SK-N-SH (cell line): ENCODE data around the gene LAIR2. TPM values are rescaled to one million over a fixed set of nuclear protein-coding genes. Genes with fewer than 3 reads are reported as not detected.
"Not testable (repeated sequence)": the region's sequence is repeated elsewhere in the genome, so short reads cannot be mapped to it uniquely, and the experiment has no call there.

ENCODE experiments used
- CTCF ChIA-PET: fragments of 300-600, 350-600 bp; formaldehyde crosslinking; extraction: SDS; loops from one replicate; lab custom pipeline; 2021; lab: Yijun Ruan, JAX
- POLR2A ChIA-PET: fragments of 350-600 bp; sonication (Branson Sonifier 250); formaldehyde crosslinking; extraction: SDS; loops from one replicate; lab custom pipeline; 2020; ENCODE audit warnings: antibody characterized with exemption, inconsistent platforms; lab: Yijun Ruan, JAX
- DNase-seq: peaks from one replicate; pipeline ENCODE4 v3.0.0; 2012
- H2AFZ ChIP-seq: fragments of 200-600 bp; sonication (generic); 2 replicates; pipeline ENCODE4 v1.8.1; 2016; ENCODE audit warnings: antibody characterized with exemption, mild to moderate bottlenecking, low read depth
- H3F3A ChIP-seq: fragments of 200-600 bp; sonication (generic); replicated peaks from 2 replicates; pipeline ENCODE3; 2016; ENCODE audit warnings: antibody characterized with exemption, mild to moderate bottlenecking; ENCODE audit not compliant: insufficient read depth
- H3K27ac ChIP-seq, 2 experiments: fragments of 200-500 bp in 1 of 2; fragments of 200-600 bp in 1 of 2; sonication (Bioruptor generic) in 1 of 2; sonication (generic), shearing (Covaris generic) in 1 of 2; 2 replicates each; pipeline versions ENCODE4 v1.5.1 to v1.6.1; 2014 to 2016; ENCODE audit warnings: low read depth in 2 of 2, inconsistent platforms in 1 of 2, low read length in 1 of 2, mild to moderate bottlenecking in 1 of 2, mixed read lengths in 1 of 2
- H3K27me3 ChIP-seq: fragments of 200-600 bp; sonication (generic), shearing (Covaris generic); 2 replicates; pipeline ENCODE4 v1.6.1; 2016; ENCODE audit warnings: mixed run types; ENCODE audit not compliant: insufficient read depth
- H3K36me3 ChIP-seq, 2 experiments: fragments of 200-500 bp in 1 of 2; fragments of 200-600 bp in 1 of 2; sonication (Bioruptor generic) in 1 of 2; sonication (generic) in 1 of 2; replicated peaks in 1 of 2; 2 replicates each; pipeline versions ENCODE3 to v1.5.1; 2014 to 2016; ENCODE audit warnings: low read length in 1 of 2, mild to moderate bottlenecking in 1 of 2; ENCODE audit not compliant: insufficient read depth in 2 of 2, control insufficient read depth in 1 of 2
- H3K4me1 ChIP-seq, 2 experiments: fragments of 200-500 bp in 1 of 2; fragments of 200-600 bp in 1 of 2; sonication (Bioruptor generic) in 1 of 2; sonication (generic), shearing (Covaris generic) in 1 of 2; 2 replicates each; pipeline versions ENCODE4 v1.5.1 to v1.6.1; 2014 to 2016; ENCODE audit warnings: low read depth in 1 of 2, low read length in 1 of 2, mixed run types in 1 of 2; ENCODE audit not compliant: insufficient read depth in 2 of 2, control insufficient read depth in 1 of 2
- H3K4me2 ChIP-seq: fragments of 200-600 bp; sonication (generic), shearing (Covaris generic); 2 replicates; pipeline ENCODE4 v1.6.1; 2017; ENCODE audit warnings: mixed run types
- H3K4me3 ChIP-seq, 2 experiments: fragments of 200-500 bp in 1 of 2; fragments of 200-600 bp in 1 of 2; sonication (Bioruptor generic) in 1 of 2; sonication (generic), shearing (Covaris generic) in 1 of 2; 2 replicates each; pipeline versions ENCODE4 v1.5.1 to v1.8.1; 2014 to 2016; ENCODE audit warnings: low read depth in 2 of 2, inconsistent platforms in 1 of 2, low read length in 1 of 2, mild to moderate bottlenecking in 1 of 2, mixed read lengths in 1 of 2, moderate library complexity in 1 of 2
- H3K79me2 ChIP-seq: fragments of 200-600 bp; sonication (generic); 2 replicates; pipeline ENCODE4 v1.8.1; 2017; ENCODE audit warnings: mild to moderate bottlenecking; ENCODE audit not compliant: insufficient read depth
- H3K9ac ChIP-seq: fragments of 200-600 bp; sonication (generic); 2 replicates; pipeline ENCODE4 v1.6.1; 2017; ENCODE audit warnings: mixed run types
- H3K9me2 ChIP-seq: fragments of 200-600 bp; sonication (generic); 2 replicates; pipeline ENCODE4 v1.6.1; 2017; ENCODE audit warnings: mixed run types
- H3K9me3 ChIP-seq: fragments of 200-600 bp; sonication (generic); 2 replicates; pipeline ENCODE4 v1.6.1; 2017; ENCODE audit warnings: mixed run types, mild to moderate bottlenecking, moderate library complexity
- H4K20me1 ChIP-seq: fragments of 200-600 bp; sonication (generic); 2 replicates; pipeline ENCODE4 v1.6.1; 2017; ENCODE audit warnings: mild to moderate bottlenecking, mixed run types; ENCODE audit not compliant: insufficient read depth
- CHD2 ChIP-seq: fragments of 150-350 bp; IDR thresholded peaks from 2 replicates; pipeline ENCODE4 v1.6.1; 2018; ENCODE audit warnings: low read length; ENCODE audit not compliant: partially characterized antibody
- FOXJ3 ChIP-seq: sonication (generic); formaldehyde crosslinking; IDR thresholded peaks from 2 replicates; pipeline ENCODE4 v1.5.1; 2020; ENCODE audit warnings: mild to moderate bottlenecking, missing genetic modification reagents
- MAX ChIP-seq: IDR thresholded peaks from 2 replicates; pipeline ENCODE4 v1.4.0; 2012; ENCODE audit warnings: low read depth
- MEF2A ChIP-seq: IDR thresholded peaks from 2 replicates; pipeline ENCODE4 v1.4.0; 2012; ENCODE audit warnings: low read depth, borderline replicate concordance
- RAD21 ChIP-seq: IDR thresholded peaks from 2 replicates; pipeline ENCODE4 v1.6.1; 2012; ENCODE audit warnings: mild to moderate bottlenecking, low read length
- RFX5 ChIP-seq: IDR thresholded peaks from 2 replicates; pipeline ENCODE4 v1.6.1; 2012; ENCODE audit warnings: mild to moderate bottlenecking, improper control_type of control experiment, low read length
- WGBS: methylation state at CpG from one replicate; pipeline ENCODE4 v1.1.6; 2017; ENCODE audit warnings: low lambda C conversion rate; 5-methylcytosine and 5-hydroxymethylcytosine counted together
- polyA plus RNA-seq, 3 experiments: library from polyadenylated mRNA; depleted of rRNA; stranded (reverse); fragments of >200 nt; gene quantifications; 2 replicates each; pipeline ENCODE4 v1.2.3, GENCODE V29; 2012
- TF ChIP-seq, protein P1 (sequence below): IDR thresholded peaks from 2 replicates; pipeline ENCODE4 v1.4.0; 2012; ENCODE audit warnings: low read depth, borderline replicate concordance
- TF ChIP-seq, protein P2 (sequence below): fragments of 150-350 bp; IDR thresholded peaks from 2 replicates; pipeline ENCODE4 v1.6.1; 2016; ENCODE audit warnings: mild to moderate bottlenecking, low read depth, low read length

Gene LAIR2
- polyA plus RNA-seq, 1 of the 3 experiments (the other 2 are of a cell fraction) = not detected

- TF ChIP-seq, protein P1, sequence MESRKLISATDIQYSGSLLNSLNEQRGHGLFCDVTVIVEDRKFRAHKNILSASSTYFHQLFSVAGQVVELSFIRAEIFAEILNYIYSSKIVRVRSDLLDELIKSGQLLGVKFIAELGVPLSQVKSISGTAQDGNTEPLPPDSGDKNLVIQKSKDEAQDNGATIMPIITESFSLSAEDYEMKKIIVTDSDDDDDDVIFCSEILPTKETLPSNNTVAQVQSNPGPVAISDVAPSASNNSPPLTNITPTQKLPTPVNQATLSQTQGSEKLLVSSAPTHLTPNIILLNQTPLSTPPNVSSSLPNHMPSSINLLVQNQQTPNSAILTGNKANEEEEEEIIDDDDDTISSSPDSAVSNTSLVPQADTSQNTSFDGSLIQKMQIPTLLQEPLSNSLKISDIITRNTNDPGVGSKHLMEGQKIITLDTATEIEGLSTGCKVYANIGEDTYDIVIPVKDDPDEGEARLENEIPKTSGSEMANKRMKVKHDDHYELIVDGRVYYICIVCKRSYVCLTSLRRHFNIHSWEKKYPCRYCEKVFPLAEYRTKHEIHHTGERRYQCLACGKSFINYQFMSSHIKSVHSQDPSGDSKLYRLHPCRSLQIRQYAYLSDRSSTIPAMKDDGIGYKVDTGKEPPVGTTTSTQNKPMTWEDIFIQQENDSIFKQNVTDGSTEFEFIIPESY = no peak
- TF ChIP-seq MAX (no peak), CHD2 (no peak), RFX5 (no peak)
Observed at GRCh38 chr19:54506079-54506478, 3.4 kb downstream of the LAIR2 start (continued).

GRCh38 chr19:54507038-54507717 lies 4.5 kb downstream of the LAIR2 start:
- H3K4me1 ChIP-seq, H3K4me3 ChIP-seq, H3K79me2 ChIP-seq, DNase-seq, H3K9me2 ChIP-seq, H3K9ac ChIP-seq, POLR2A ChIA-PET, H2AFZ ChIP-seq, H3K4me2 ChIP-seq, H3F3A ChIP-seq, H3K9me3 ChIP-seq, H4K20me1 ChIP-seq, CTCF ChIA-PET, H3K36me3 ChIP-seq, H3K27ac ChIP-seq: not testable (repeated sequence)
- peaks cover 24% of the 10 kb centered on the region for H3K27me3 ChIP-seq
- under 1% methylated on average over 7 of the region's 15 CpGs for WGBS

DNA sequence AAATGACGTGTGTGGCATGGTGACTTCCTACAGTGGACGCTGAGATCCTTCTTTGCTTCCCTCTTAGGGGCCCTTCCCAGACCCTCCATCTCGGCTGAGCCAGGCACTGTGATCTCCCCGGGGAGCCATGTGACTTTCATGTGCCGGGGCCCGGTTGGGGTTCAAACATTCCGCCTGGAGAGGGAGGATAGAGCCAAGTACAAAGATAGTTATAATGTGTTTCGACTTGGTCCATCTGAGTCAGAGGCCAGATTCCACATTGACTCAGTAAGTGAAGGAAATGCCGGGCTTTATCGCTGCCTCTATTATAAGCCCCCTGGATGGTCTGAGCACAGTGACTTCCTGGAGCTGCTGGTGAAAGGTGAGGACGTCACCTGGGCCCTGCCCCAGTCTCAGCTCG lies 5.2 kb downstream of the LAIR2 start:
- CTCF ChIA-PET = interaction anchor here (0.6 kb wide), 1 partner anchor 27 kb away, joined by 3 read pairs; no protein-coding TSS in a partner anchor
- POLR2A ChIA-PET = no interaction called here

DNA sequence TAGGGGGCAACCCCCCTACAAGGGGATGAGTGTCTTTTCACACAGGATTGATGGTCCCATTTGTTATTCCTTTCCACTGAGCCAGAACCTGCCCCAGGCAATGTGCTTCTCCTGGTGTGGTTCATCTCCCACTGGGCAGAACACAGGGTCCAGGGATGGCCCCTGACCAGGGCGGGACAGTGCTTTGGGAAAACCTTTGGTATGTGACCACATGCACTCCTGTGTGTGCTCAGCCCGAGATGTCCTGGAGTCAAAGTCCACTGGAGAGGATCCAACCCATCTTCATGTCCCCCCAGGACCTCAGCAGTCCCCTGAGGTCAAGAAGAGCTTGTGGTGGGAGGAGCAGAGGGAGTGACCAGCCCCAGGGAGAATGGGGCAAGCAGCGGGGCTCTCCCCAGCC lies 5.9 kb downstream of the LAIR2 start:
- H3K4me2 ChIP-seq, DNase-seq, H2AFZ ChIP-seq, H3F3A ChIP-seq, H3K27ac ChIP-seq, H3K36me3 ChIP-seq, H4K20me1 ChIP-seq, H3K79me2 ChIP-seq, H3K9me2 ChIP-seq, H3K4me1 ChIP-seq, H3K9me3 ChIP-seq, POLR2A ChIA-PET, H3K4me3 ChIP-seq, H3K9ac ChIP-seq: not testable (repeated sequence)
- CTCF ChIA-PET = interaction anchor here (0.6 kb wide), 1 partner anchor 28 kb away, joined by 3 read pairs; no protein-coding TSS in a partner anchor
- H3K27me3 ChIP-seq = peaks cover 30% of the 10 kb centered on the region
- 10% methylated on average over 2 of the region's 3 CpGs for WGBS

More for the DNA sequence above, 5.2 kb downstream of the LAIR2 start:
- Histone ChIP-seq H3K4me2 (no peak overlapping the region), H3K9me2 (no peaks in the 10 kb centered on the region), H3K27ac (no peak overlapping the region), H3K79me2 (no peaks in the 10 kb centered on the region), H3K36me3 (no peaks in the 10 kb centered on the region), H3K27me3 (peaks cover 24% of the 10 kb centered on the region), H3K9me3 (no peaks in the 10 kb centered on the region), H3K9ac (no peak overlapping the region), H2AFZ (no peak overlapping the region), H4K20me1 (no peaks in the 10 kb centered on the region), H3F3A (no peaks in the 10 kb centered on the region), H3K4me1 (no peaks in the 10 kb centered on the region), H3K4me3 (no peak overlapping the region)
- no peak for DNase-seq
- WGBS = 5% methylated on average over 11 of the region's 12 CpGs
- TF ChIP-seq MEF2A (no peak), RFX5 (no peak), RAD21 (no peak), FOXJ3 (CRISPR knock-in tag) (no peak)
- TF ChIP-seq, protein P2, sequence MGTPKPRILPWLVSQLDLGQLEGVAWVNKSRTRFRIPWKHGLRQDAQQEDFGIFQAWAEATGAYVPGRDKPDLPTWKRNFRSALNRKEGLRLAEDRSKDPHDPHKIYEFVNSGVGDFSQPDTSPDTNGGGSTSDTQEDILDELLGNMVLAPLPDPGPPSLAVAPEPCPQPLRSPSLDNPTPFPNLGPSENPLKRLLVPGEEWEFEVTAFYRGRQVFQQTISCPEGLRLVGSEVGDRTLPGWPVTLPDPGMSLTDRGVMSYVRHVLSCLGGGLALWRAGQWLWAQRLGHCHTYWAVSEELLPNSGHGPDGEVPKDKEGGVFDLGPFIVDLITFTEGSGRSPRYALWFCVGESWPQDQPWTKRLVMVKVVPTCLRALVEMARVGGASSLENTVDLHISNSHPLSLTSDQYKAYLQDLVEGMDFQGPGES = no peak

DNA sequence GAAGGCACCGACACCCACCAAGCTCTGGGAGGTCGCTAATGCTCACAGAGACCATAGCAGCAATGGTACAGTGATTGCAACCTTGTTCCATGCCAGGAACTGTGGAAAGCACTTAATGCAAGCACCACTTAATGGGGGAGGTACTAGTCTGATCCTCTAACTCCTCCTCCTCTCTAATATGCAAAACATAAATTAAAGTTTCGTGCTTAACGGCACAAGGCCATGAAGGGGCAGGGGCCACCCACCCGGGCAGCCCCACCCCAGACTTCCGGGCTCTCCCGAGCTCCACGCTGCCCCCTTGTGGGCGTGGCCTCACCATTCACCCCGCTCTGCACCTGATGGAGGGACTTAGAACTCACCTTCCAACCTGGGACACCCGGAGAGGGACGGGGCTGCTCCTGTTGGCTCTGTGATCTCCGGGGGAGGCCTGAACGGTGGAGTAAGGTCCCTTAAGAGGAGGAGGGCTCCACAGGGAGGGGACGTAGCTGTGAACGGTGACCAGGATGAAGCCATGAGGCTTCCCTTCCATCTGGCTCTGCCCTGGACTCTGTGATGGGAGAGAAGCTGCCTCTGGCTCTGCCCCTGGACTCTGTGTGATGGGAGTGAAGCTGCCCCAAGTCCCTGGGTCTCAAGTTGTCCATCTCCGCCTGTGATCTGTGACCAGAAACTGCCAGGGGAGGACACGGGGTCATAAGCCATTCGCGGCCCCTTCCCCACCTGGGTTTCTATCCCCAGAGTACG lies 6.7 kb downstream of the LAIR2 start:
- WGBS = no CpG with 5 or more reads among the region's 21 CpGs
- H3K27ac ChIP-seq, H3K9me3 ChIP-seq, H2AFZ ChIP-seq, POLR2A ChIA-PET, H3K4me1 ChIP-seq, H3K9me2 ChIP-seq, H3K4me2 ChIP-seq, CTCF ChIA-PET, H3K4me3 ChIP-seq, H3K9ac ChIP-seq, H3K79me2 ChIP-seq, DNase-seq, H3F3A ChIP-seq, H4K20me1 ChIP-seq, H3K36me3 ChIP-seq: not testable (repeated sequence)
- H3K27me3 ChIP-seq = peaks cover 36% of the 10 kb centered on the region
